Hematopoietic multipotent progenitor cell treated with erythropoietin and hydrocortisone succinate and interleukin-3 and kit ligand, for 6 days (in vitro differentiated cells): Measurements from ENCODE around the gene ARHGAP26.

Source experiments
- DNase-seq: peaks from one replicate; pipeline ENCODE4 v3.0.0-alpha.2; 2015

ARHGAP26 gene

DNA sequence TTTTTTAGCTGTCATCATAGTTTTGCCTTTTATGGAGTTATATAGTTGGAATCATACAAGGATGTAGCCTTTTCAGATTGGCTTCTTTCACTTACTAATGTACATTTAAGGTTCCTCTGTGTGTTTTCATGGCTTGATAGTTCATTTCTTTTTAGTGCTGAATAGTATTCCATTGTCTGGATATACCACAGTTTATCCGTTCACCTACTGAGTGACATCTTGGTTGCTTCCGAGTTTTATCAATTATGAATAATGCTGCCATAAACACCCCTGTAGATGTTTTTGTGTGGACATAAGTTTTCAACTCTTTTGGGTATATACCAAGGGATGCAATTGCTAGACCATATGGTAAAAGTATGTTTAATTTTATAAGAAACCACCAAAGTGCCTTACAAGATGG is 497.0 kb downstream of the ARHGAP26 start:
- DNase-seq, result no peak

DNA sequence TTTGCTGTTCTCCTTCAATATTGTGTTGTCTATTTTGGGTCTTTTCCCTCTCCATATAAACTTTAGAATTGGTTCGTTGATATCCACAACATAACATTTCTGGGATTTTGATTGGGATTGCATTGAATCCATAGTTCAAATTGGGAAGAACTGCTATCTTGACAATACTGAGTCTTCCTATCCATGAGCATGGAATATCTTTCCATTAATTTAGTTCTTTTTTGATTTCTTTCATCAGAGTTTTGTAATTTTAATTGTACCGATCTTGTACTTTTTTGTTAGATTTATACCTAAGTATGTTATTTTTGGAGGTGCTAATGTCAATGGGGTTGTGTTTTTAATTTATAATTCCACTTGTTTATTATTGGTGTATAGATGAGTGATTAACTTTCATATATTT is 498.2 kb downstream of the ARHGAP26 start:
- DNase-seq, result no peak

DNA sequence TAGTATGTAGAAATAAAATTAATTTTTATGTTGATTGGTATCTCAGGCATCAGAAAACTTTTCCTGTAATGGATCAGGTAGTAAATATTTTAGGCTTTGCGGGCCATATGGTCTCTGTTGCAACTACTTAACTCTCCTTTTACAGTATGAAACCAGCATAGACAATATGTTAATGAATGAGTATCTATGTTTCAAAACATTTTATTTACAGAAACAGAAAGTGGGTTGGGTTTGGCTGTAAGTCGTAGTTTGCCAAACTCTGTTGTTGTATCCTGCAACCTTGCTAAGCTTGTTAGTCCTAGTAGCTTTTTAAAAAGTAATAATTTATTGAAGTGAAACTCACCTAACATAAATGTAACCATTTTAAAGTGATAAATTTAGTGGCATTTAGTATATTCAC is 501.3 kb downstream of the ARHGAP26 start:
- no peak for DNase-seq

DNA sequence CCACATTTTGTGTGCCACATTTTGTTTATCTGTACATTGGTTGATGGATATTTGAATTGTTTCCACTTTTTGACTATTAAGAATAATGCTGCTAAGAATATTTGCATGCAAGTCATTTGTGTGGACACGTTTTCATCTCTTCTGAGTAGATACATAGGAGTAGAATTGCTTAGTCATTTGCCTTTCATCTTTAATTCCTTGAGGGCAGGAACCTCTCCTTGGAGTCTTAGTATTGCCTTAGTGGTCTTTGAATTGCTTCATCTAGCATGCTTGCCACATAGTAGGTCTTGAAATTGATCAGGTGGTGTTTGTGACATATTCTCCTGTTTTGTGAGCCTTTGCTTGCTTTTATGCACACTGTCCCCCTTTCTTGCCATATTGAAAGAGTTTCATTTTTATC is 504.8 kb downstream of the ARHGAP26 start:
- DNase-seq, result no peak

DNA sequence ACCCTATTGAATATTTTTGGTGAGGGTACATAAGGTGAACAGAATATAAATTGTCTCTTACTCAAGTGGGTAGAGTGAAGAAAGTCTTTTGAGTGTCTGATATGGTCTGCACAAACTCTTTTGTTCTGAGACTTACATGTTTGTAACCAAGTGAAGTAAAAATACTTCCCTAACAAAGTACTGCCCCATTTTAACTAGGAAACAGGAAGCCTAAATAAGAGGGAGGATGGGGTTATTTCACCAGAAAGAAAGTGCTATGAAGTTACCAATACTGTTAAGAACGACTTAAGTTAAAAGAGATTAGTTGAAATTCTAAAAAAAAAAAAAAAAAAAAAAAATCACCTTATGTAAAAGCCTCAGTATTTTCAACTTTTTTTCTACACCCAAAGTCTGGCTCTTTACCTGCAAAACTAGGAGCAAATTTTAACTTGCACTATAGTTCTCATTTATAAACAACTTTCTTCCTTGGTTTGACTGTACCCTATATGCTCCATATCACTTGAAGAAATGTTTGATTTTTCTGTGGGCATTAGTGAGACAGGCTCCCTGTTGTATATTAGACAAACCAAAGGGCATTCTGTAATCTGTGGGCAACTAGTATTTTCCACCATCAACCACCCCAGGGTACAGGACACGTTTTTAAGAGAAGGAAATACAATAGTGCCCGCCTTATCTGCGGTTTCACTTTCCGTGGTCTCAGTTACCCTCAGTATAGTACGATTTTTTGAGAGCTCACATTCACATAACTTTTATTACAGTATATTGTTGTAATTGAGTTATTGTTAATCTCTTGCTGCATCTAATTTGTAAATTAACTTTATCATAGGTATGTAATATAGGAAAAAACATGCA is 505.6 kb downstream of the ARHGAP26 start:
- DNase-seq, result no peak

DNA sequence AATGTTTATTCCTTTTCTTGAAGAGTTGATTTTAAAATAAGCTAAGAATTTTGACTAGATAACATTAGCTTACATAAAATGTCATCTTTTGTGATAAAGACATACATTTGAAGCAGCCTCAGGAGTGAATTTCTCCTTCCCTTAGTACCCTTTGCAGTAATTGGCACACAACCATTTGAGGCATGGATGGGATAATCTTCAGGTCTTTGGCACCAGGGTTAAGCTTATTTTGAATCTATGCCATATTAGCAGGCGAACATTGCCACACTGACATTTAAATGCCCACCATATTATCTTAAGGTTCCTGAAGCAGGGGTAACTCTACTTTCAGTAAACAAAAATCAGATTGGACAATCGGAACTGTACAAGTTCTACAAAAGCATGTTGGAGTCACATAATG is 507.4 kb downstream of the ARHGAP26 start:
- DNase-seq, result no peak
